Measurements from ENCODE around the gene GPRIN3. TPM values are rescaled to one million over a fixed set of nuclear protein-coding genes. Genes with fewer than 3 reads are reported as not detected.

Gene GPRIN3
- total RNA-seq: 51.6 TPM

GRCh38 chr4:89307446-89308160, at the start of gene GPRIN3:
Gene GPRIN3, minus strand, starts transcription at chr4:89307800. Its CDS starts 57,690 bp downstream, at chr4:89250110.
- Histone ChIP-seq H3K4me3 (ENCODE audit: low read length) (peak within 1 kb of the TSS; percentile 74), H3K4me1 (ENCODE audit: insufficient read depth, low read length) (peaks cover 47% of the 10 kb centered on the region), H3K9me3 (ENCODE audit: low read depth, low read length) (no peaks in the 10 kb centered on the region), H3K27me3 (ENCODE audit: insufficient read depth, low read length) (no peaks in the 10 kb centered on the region)

DNA sequence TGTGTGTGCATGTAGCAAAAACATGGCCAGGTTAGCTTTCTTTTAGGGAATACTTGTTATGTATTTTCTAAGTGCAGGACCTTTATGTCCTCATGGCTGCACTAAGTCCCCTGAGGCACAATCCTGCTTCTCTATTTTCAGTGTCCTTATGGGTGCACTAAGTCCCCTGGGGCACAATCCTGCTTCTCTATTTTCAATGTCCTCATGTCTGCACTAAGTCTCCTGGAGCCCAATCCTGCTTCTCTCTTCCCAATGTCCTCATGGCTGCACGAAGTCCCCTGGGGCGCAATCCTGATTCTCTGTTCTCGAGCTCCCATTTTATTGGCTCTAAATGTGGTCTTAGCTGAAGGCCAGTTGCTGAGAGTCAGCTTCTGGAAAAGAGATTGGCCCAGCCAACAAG, 49.7 kb upstream of the GPRIN3 start:
- no peaks in the 10 kb centered on the region for H3K27me3 ChIP-seq (ENCODE audit: insufficient read depth, low read length)
- H3K4me3 ChIP-seq (ENCODE audit: low read length): no peak overlapping the region
- no peaks in the 10 kb centered on the region for H3K9me3 ChIP-seq (ENCODE audit: low read depth, low read length)
- no peaks in the 10 kb centered on the region for H3K4me1 ChIP-seq (ENCODE audit: insufficient read depth, low read length)

DNA sequence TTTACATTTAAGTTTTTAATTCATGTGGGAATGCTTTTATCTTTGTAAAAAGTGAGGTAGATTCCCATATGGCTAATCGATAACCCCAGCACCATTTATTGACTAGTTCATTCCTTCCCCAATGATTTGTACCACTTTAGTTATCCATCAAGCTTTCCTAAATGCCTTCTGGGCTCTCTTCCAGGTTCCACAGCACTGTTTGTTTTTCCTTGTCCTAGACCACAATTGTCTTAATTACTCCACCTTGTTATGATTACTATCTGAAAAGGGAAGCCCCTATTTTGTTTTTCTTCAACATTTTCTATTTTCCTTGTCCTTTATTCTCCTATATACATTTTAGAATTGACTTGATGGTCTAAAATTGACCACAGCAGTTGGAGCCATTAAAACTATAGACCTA, 48.5 kb upstream of the GPRIN3 start:
- no peaks in the 10 kb centered on the region for H3K9me3 ChIP-seq (ENCODE audit: low read depth, low read length)
- H3K4me3 ChIP-seq (ENCODE audit: low read length): no peak overlapping the region

GRCh38 chr4:89353514-89353913, 45.9 kb upstream of the GPRIN3 start:
- H3K9me3 ChIP-seq (ENCODE audit: low read depth, low read length): no peaks in the 10 kb centered on the region
- H3K27me3 ChIP-seq (ENCODE audit: insufficient read depth, low read length): no peaks in the 10 kb centered on the region
- H3K4me3 ChIP-seq (ENCODE audit: low read length): no peak overlapping the region
- H3K4me1 ChIP-seq (ENCODE audit: insufficient read depth, low read length): no peaks in the 10 kb centered on the region

More for the DNA sequence above, 48.5 kb upstream of the GPRIN3 start:
- no peaks in the 10 kb centered on the region for H3K27me3 ChIP-seq (ENCODE audit: insufficient read depth, low read length)
- no peaks in the 10 kb centered on the region for H3K4me1 ChIP-seq (ENCODE audit: insufficient read depth, low read length)

DNA sequence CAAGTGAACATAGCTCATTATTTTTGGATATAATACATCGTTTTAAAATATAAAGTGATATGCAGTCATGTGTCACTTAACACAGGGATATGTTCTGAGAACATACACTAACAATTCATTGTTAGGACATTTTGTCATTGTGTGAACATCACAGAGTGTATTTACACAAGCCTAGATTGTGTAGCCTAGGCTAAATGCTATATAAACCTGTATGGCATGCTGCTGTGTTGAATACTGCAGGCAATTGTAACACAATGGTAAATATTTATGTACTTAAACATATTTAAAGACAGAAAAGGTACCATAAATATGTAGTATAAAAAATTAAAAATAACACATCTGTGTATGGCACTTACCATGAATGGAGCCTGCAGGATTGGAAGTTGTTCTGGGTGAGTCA, 44.9 kb upstream of the GPRIN3 start:
- H3K27me3 ChIP-seq (ENCODE audit: insufficient read depth, low read length): no peaks in the 10 kb centered on the region
- no peak overlapping the region for H3K4me3 ChIP-seq (ENCODE audit: low read length)
- H3K4me1 ChIP-seq (ENCODE audit: insufficient read depth, low read length): no peaks in the 10 kb centered on the region
- peaks cover 8% of the 10 kb centered on the region for H3K9me3 ChIP-seq (ENCODE audit: low read depth, low read length)

- no peaks in the 10 kb centered on the region for H3K27me3 ChIP-seq (ENCODE audit: insufficient read depth, low read length)
- peaks cover 15% of the 10 kb centered on the region for H3K9me3 ChIP-seq (ENCODE audit: low read depth, low read length)
- no peak overlapping the region for H3K4me3 ChIP-seq (ENCODE audit: low read length)
- no peaks in the 10 kb centered on the region for H3K4me1 ChIP-seq (ENCODE audit: insufficient read depth, low read length)
Measured at GRCh38 chr4:89351201-89351600, 43.6 kb upstream of the GPRIN3 start.

DNA sequence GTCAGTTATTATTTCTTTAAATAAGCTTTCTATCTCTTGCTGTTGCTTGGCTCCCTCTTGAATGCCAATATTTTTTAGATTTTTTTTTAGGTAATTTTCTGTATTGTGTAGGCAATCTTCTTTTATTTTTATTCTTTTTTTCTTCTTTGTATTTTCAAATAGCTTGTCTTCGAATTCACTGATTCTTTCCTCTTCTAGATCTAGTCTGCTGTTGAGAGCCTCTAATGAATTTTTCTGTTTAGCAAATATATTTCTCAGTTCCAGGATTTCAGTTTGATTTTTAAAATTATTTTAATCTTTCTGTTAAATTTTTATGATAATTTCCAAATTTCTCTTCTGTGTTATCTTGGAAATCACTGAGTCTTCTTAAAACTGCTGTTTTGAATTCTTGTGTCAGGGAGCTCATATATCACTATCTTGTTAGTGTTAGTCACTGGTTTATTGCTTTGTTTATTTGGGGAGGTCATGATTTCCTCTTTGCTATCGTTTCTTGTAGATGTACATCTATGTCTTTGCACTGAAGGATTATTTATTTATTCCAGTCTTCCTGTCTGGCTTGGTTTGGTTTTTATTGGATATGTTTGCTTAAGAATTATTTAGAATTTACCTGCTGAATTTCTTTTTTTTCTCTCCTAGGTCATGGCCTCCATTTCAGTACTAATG, 39.9 kb upstream of the GPRIN3 start:
- no peaks in the 10 kb centered on the region for H3K4me1 ChIP-seq (ENCODE audit: insufficient read depth, low read length)
- H3K9me3 ChIP-seq (ENCODE audit: low read depth, low read length): peaks cover 15% of the 10 kb centered on the region
- no peaks in the 10 kb centered on the region for H3K27me3 ChIP-seq (ENCODE audit: insufficient read depth, low read length)
- no peak overlapping the region for H3K4me3 ChIP-seq (ENCODE audit: low read length)

- H3K4me1 ChIP-seq (ENCODE audit: insufficient read depth, low read length): no peaks in the 10 kb centered on the region
- no peaks in the 10 kb centered on the region for H3K27me3 ChIP-seq (ENCODE audit: insufficient read depth, low read length)
- H3K4me3 ChIP-seq (ENCODE audit: low read length): no peak overlapping the region
- H3K9me3 ChIP-seq (ENCODE audit: low read depth, low read length): peaks cover 15% of the 10 kb centered on the region
Measured at GRCh38 chr4:89344571-89344970, 37.0 kb upstream of the GPRIN3 start.

GRCh38 chr4:89338206-89338605, 30.6 kb upstream of the GPRIN3 start:
- Histone ChIP-seq H3K4me3 (ENCODE audit: low read length) (no peak overlapping the region), H3K9me3 (ENCODE audit: low read depth, low read length) (no peaks in the 10 kb centered on the region), H3K27me3 (ENCODE audit: insufficient read depth, low read length) (no peaks in the 10 kb centered on the region), H3K4me1 (ENCODE audit: insufficient read depth, low read length) (peaks cover 12% of the 10 kb centered on the region)

GRCh38 chr4:89337681-89338080, 30.1 kb upstream of the GPRIN3 start:
- Histone ChIP-seq H3K4me1 (ENCODE audit: insufficient read depth, low read length) (peaks cover 12% of the 10 kb centered on the region), H3K9me3 (ENCODE audit: low read depth, low read length) (no peaks in the 10 kb centered on the region), H3K4me3 (ENCODE audit: low read length) (no peak overlapping the region), H3K27me3 (ENCODE audit: insufficient read depth, low read length) (no peaks in the 10 kb centered on the region)

DNA sequence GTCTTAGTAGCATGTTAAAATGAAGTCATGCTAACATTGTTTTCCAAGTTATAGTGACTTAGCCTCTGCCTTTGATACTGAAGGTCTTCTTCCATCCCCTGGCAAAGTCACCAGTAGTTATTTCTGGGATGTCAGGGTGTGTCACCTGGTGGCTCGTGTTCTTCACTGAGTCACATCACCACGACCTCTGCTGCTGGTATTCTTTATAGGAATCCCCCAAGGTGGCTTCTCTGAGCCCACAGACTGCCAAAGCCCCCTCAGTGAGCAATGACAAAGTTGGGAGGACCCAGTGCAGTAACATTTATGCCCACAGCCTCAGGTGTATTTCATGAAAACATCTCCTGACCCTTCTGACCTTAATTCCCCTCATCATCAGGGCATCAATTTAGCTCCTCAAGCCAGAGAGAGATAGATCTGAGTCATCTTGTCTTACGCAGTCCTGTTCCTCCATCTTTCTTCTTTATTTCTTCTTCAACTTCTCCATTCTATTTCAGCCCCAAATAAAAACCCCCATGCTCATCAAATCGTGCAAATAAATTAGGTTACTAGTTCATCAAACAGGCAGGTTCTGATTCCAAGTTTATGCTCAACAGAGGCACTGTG, 29.3 kb upstream of the GPRIN3 start:
- Histone ChIP-seq H3K9me3 (ENCODE audit: low read depth, low read length) (no peaks in the 10 kb centered on the region), H3K4me3 (ENCODE audit: low read length) (no peak overlapping the region), H3K4me1 (ENCODE audit: insufficient read depth, low read length) (peaks cover 16% of the 10 kb centered on the region), H3K27me3 (ENCODE audit: insufficient read depth, low read length) (no peaks in the 10 kb centered on the region)

- Histone ChIP-seq H3K27me3 (ENCODE audit: insufficient read depth, low read length) (no peaks in the 10 kb centered on the region), H3K9me3 (ENCODE audit: low read depth, low read length) (no peaks in the 10 kb centered on the region)
Measured at GRCh38 chr4:89334830-89335229, 27.2 kb upstream of the GPRIN3 start.

GRCh38 chr4:89334311-89334710, 26.7 kb upstream of the GPRIN3 start:
- no peaks in the 10 kb centered on the region for H3K9me3 ChIP-seq (ENCODE audit: low read depth, low read length)
- H3K4me3 ChIP-seq (ENCODE audit: low read length): no peak overlapping the region
- peaks cover 27% of the 10 kb centered on the region for H3K4me1 ChIP-seq (ENCODE audit: insufficient read depth, low read length)
- no peaks in the 10 kb centered on the region for H3K27me3 ChIP-seq (ENCODE audit: insufficient read depth, low read length)

More at GRCh38 chr4:89334830-89335229, 27.2 kb upstream of the GPRIN3 start:
- Histone ChIP-seq H3K4me3 (ENCODE audit: low read length) (no peak overlapping the region), H3K4me1 (ENCODE audit: insufficient read depth, low read length) (peaks cover 27% of the 10 kb centered on the region)

DNA sequence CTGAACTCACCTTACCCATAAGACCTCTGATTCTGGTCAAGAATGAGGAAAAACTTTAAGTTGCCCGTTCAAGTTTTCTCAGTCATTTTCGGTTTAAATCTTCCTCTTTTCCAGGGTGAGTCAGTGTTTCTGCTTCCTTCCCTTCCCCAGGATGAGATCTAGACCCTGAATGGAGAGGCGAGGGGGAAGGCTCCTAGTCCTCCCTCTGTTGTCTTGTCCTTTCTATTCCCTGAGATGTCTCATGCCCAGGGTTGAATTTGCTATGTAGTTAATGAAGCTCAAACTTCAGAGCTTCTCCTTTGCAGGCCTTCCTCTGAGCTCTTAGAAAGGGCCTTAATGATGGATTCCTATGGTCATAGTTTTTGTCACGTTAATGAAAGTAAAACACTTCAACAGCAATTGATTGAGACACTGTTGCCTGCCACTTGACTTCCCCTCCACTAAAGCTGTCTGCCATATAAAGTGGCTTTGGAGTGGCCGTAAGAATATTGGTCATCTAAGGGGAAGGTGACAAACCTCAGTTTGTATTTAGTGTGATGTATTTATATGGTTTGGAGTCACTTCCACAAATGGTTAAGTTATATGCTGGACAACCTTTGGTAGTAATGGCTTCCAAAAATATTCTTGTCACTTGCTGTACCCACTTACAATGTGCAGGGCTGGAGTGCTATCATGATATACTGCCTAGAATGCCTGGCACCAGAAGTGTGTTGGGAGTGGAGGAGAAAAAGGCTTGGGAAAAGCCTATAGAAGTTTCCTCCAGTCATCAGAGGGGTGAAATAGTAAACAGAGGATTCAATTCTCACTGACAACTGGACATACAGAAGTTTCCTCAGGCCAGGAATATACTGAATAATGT, 24.3 kb upstream of the GPRIN3 start:
- peak overlapping the region; percentile 5 for H3K4me3 ChIP-seq (ENCODE audit: low read length)
- no peaks in the 10 kb centered on the region for H3K27me3 ChIP-seq (ENCODE audit: insufficient read depth, low read length)
- H3K9me3 ChIP-seq (ENCODE audit: low read depth, low read length): no peaks in the 10 kb centered on the region
- H3K4me1 ChIP-seq (ENCODE audit: insufficient read depth, low read length): peaks cover 25% of the 10 kb centered on the region

DNA sequence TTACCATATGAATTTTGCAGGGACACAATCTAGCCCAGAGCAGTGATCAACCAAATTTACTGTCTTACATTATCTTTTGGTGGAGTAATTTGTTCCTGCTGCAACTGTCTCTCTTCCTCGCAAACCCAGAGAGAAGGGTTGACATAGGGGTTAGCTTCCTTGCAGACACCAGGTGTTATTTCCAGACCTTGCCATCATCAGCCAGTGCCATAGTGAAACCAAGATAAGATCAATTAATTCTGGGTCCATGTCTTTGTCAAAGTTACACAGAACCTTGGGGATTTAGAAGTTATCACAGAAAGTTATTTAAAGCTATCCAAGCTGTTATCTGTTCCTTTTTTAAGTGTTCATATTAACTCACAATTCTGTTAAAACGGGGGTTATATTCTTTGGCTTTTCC, 23.6 kb upstream of the GPRIN3 start:
- no peak overlapping the region for H3K4me3 ChIP-seq (ENCODE audit: low read length)
- peaks cover 23% of the 10 kb centered on the region for H3K4me1 ChIP-seq (ENCODE audit: insufficient read depth, low read length)
- H3K9me3 ChIP-seq (ENCODE audit: low read depth, low read length): no peaks in the 10 kb centered on the region
- H3K27me3 ChIP-seq (ENCODE audit: insufficient read depth, low read length): no peaks in the 10 kb centered on the region

All from mononuclear cell (primary cell).